Endothelial cell of umbilical vein (primary cell): ENCODE results near the gene RNF150. TPM values are rescaled to one million over a fixed set of nuclear protein-coding genes. Genes with fewer than 3 reads are reported as not detected.
"Not testable (repeated sequence)": the region's sequence is repeated elsewhere in the genome, so short reads cannot be mapped to it uniquely, and the experiment has no call there.

ENCODE experiments used
- BruUV-seq: library from RNA; stranded (reverse); fragments of 400-500 nt; replicated peaks from 2 replicates; lab custom pipeline; 2021; lab: Mats Ljungman, UMichigan
- CTCF ChIA-PET: fragments of 300-600, 350-600 bp; sonication (Branson Sonifier 250); formaldehyde crosslinking; loops from one replicate; lab custom pipeline; 2021; ENCODE audit warnings: antibody characterized with exemption, inconsistent platforms; lab: Charles Lee
- POLR2A ChIA-PET: fragments of 300-600, 350-600 bp; sonication (Branson Sonifier 250); formaldehyde crosslinking; loops from one replicate; lab custom pipeline; 2021; ENCODE audit warnings: antibody characterized with exemption, inconsistent platforms; lab: Charles Lee
- DNase-seq: peaks from one replicate; pipeline ENCODE4 v3.0.0-alpha.2; 2011; ENCODE audit warnings: low read depth, low spot score
- FAIRE-seq: peaks from 2 replicates; lab custom pipeline; 2011; peaks lifted over from hg19 to GRCh38; lab: Jason Lieb, UNC
- H2AFZ ChIP-seq: 2 replicates; pipeline ENCODE4 v1.6.0; 2012; ENCODE audit warnings: low read depth, low read length, control low read depth, inconsistent platforms
- H3K27ac ChIP-seq: 2 replicates; pipeline ENCODE4 v1.5.1; 2011; ENCODE audit warnings: low read depth, mild to moderate bottlenecking, control low read depth, low read length, moderate library complexity; ENCODE audit not compliant: insufficient read depth
- H3K27me3 ChIP-seq, 2 experiments: 2 replicates each; pipeline versions ENCODE4 v1.6.0 to v1.6.1; 2011; ENCODE audit warnings: low read length in 2 of 2, mixed read lengths in 1 of 2; ENCODE audit not compliant: control insufficient read depth in 2 of 2, insufficient read depth in 2 of 2
- H3K36me3 ChIP-seq, 2 experiments: 2 replicates in 1 of 2; 3 replicates in 1 of 2; pipeline ENCODE4 v1.5.1; 2011; ENCODE audit warnings: low read length in 2 of 2, mild to moderate bottlenecking in 1 of 2, moderate library complexity in 1 of 2; ENCODE audit not compliant: control insufficient read depth in 2 of 2, insufficient read depth in 2 of 2; ENCODE audit errors: extremely low read depth in 1 of 2
- H3K4me1 ChIP-seq: 3 replicates; pipeline ENCODE4 v1.5.1; 2011; ENCODE audit warnings: mild to moderate bottlenecking, low read length; ENCODE audit not compliant: control insufficient read depth, insufficient read depth; ENCODE audit errors: extremely low read depth
- H3K4me2 ChIP-seq: 2 replicates; pipeline ENCODE4 v1.6.1; 2011; ENCODE audit warnings: low read length, control low read depth, mixed read lengths; ENCODE audit not compliant: insufficient read depth
- H3K4me3 ChIP-seq, 3 experiments: fragments of 200-600 bp in 1 of 3; sonication (generic), shearing (Covaris generic) in 1 of 3; replicated peaks in 1 of 3; 2 replicates each; pipeline ENCODE4 v1.5.1; 2011 to 2016; ENCODE audit warnings: control low read depth in 3 of 3, low read length in 3 of 3, mild to moderate bottlenecking in 2 of 3, inconsistent platforms in 1 of 3, low read depth in 1 of 3, moderate library complexity in 1 of 3; ENCODE audit not compliant: insufficient read depth in 1 of 3
- H3K79me2 ChIP-seq: 2 replicates; pipeline ENCODE4 v1.6.0; 2012; ENCODE audit warnings: low read length, inconsistent platforms; ENCODE audit not compliant: control insufficient read depth, insufficient read depth
- H3K9ac ChIP-seq: replicated peaks from 2 replicates; pipeline ENCODE3; 2011; ENCODE audit warnings: low read length, control low read depth; ENCODE audit not compliant: insufficient read depth; ENCODE audit errors: extremely low read depth
- H3K9me1 ChIP-seq: replicated peaks from 3 replicates; pipeline ENCODE4 v1.6.0; 2011; ENCODE audit warnings: mild to moderate bottlenecking, low read length; ENCODE audit not compliant: control insufficient read depth, insufficient read depth; ENCODE audit errors: extremely low read depth
- H3K9me3 ChIP-seq: replicated peaks from 2 replicates; pipeline ENCODE4 v1.5.1; 2012; ENCODE audit warnings: low read length, inconsistent platforms; ENCODE audit not compliant: control insufficient read depth, insufficient read depth
- H4K20me1 ChIP-seq: replicated peaks from 2 replicates; pipeline ENCODE3; 2011; ENCODE audit warnings: mild to moderate bottlenecking, low read length; ENCODE audit not compliant: control insufficient read depth, insufficient read depth; ENCODE audit errors: extremely low read depth
- EZH2 ChIP-seq: IDR thresholded peaks from 2 replicates; pipeline ENCODE4 v1.6.1; 2012; ENCODE audit warnings: borderline replicate concordance, low read depth, mild to moderate bottlenecking, moderate library complexity, low read length, inconsistent platforms; ENCODE audit not compliant: severe bottlenecking
- FOS ChIP-seq: IDR thresholded peaks from 2 replicates; pipeline ENCODE4 v1.6.1; 2011; ENCODE audit warnings: mild to moderate bottlenecking, low read length, moderate library complexity, borderline replicate concordance; ENCODE audit not compliant: insufficient read depth
- GATA2 ChIP-seq: IDR thresholded peaks from 2 replicates; pipeline ENCODE4 v1.7.0; 2011; ENCODE audit warnings: low read depth, mild to moderate bottlenecking, moderate library complexity, mixed read lengths, low read length; ENCODE audit not compliant: insufficient read length, insufficient read depth
- JUN ChIP-seq: IDR thresholded peaks from 2 replicates; pipeline ENCODE4 v1.6.1; 2011; ENCODE audit warnings: borderline replicate concordance, low read depth; ENCODE audit not compliant: insufficient read length, insufficient read depth
- MYC ChIP-seq: IDR thresholded peaks from one replicate; pipeline ENCODE4 v1.6.1; 2011; ENCODE audit warnings: mild to moderate bottlenecking, low read depth, low read length
- POLR2A ChIP-seq: IDR thresholded peaks from 2 replicates; pipeline ENCODE4 v1.6.1; 2012; ENCODE audit warnings: low read depth, mild to moderate bottlenecking, control low read depth, low read length
- POLR2AphosphoS5 ChIP-seq: IDR thresholded peaks from 2 replicates; pipeline ENCODE4 v1.6.1; 2012; ENCODE audit warnings: low read depth, mild to moderate bottlenecking, control low read depth, low read length, moderate library complexity; ENCODE audit not compliant: insufficient read depth
- dilution Hi-C: fragments of 300-500 bp; cut with MboI; formaldehyde crosslinking; loops from one replicate; pipeline ENCODE4 v1.15.0; 2019; ENCODE audit warnings: low sequenced_read_pairs; ENCODE audit not compliant: extremely low pct_ligation_motif_present
- intact Hi-C: fragments of 100-400 bp; cut with micrococcal nuclease; formaldehyde crosslinking; loops from one replicate; pipeline ENCODE4 v1.10.0; 2022
- polyA plus RNA-seq, 4 experiments: library from polyadenylated mRNA; depleted of rRNA in 3 of 4; stranded (reverse) in 3 of 4; unstranded in 1 of 4; fragments of >200 nt; gene quantifications; 2 replicates each; pipeline versions ENCODE4 v1.2.1 to v1.2.3, GENCODE V29; 2011 to 2012; ENCODE audit warnings: missing spikeins in 1 of 4
- total RNA-seq: library from RNA; stranded (reverse); gene quantifications from 2 replicates; pipeline ENCODE4 v1.2.3, GENCODE V29; 2021
- TF ChIP-seq, protein P1 (sequence below), 2 donors: IDR thresholded peaks; 1 replicate in 1 of 2; 2 replicates in 1 of 2; pipeline ENCODE4 v1.5.1; 2011; ENCODE audit warnings: low read length in 2 of 2, mild to moderate bottlenecking in 2 of 2, moderate library complexity in 2 of 2, control low read depth in 1 of 2, inconsistent platforms in 1 of 2, low read depth in 1 of 2; ENCODE audit not compliant: insufficient read depth in 1 of 2; ENCODE audit errors: extremely low read depth in 1 of 2
- TF ChIP-seq, protein P2 (sequence below): IDR thresholded peaks from 2 replicates; pipeline ENCODE4 v1.6.1; 2011; ENCODE audit not compliant: insufficient read depth, insufficient read length

The RNF150 gene
- total and polyA plus RNA-seq, 2 donors (not counting 3 experiments of a cell fraction or from before 2014, with no cell fraction given), result 0.33 to 0.35 TPM

DNA sequence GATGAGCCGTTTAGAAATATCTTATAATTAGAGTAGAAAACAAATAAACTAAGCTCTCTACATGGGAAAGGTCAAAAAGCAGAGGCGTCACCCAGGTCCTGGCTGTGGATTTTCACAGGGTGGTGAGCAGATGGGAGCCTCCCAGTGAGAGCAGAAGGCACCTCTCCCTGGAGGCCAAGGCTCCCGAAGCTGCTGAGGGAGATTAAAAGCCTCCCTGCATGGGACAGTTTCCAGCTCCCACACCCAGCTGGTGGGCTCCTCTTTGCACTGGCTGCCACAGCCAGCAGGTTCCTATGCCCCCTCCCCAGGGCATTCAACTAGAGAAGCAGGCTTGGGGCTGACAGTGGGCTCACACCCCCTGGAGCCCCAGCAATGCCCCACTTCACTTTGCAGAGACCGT is 321.8 kb downstream of the RNF150 start:
- Histone ChIP-seq H3K27ac (no peak overlapping the region), H3K36me3 (no peaks in the 10 kb centered on the region), H3K79me2 (no peaks in the 10 kb centered on the region), H2AFZ (no peak overlapping the region), H3K9ac (no peak overlapping the region), H3K4me2 (no peak overlapping the region), H3K27me3 (peaks cover 6 to 10% of the 10 kb centered on the region in 2 experiments), H3K9me1 (no peaks in the 10 kb centered on the region), H3K9me3 (no peaks in the 10 kb centered on the region), H3K4me3 (no peak overlapping the region), H3K4me1 (no peaks in the 10 kb centered on the region), H4K20me1 (no peaks in the 10 kb centered on the region)
- BruUV-seq, result no TSS peak
- intact Hi-C loops (no loop called here), dilution Hi-C loops (no loop called here)
- ChIA-PET POLR2A (interaction anchor here (0.5 to 0.6 kb wide), 2 partner anchors 54 to 381 kb away, joined by 3 to 4 read pairs; no protein-coding TSS in a partner anchor), CTCF (no interaction called here)
- DNase-seq (no peak), FAIRE-seq (no peak)
- no peak for TF ChIP-seq POLR2AphosphoS5
- TF ChIP-seq, protein P1, sequence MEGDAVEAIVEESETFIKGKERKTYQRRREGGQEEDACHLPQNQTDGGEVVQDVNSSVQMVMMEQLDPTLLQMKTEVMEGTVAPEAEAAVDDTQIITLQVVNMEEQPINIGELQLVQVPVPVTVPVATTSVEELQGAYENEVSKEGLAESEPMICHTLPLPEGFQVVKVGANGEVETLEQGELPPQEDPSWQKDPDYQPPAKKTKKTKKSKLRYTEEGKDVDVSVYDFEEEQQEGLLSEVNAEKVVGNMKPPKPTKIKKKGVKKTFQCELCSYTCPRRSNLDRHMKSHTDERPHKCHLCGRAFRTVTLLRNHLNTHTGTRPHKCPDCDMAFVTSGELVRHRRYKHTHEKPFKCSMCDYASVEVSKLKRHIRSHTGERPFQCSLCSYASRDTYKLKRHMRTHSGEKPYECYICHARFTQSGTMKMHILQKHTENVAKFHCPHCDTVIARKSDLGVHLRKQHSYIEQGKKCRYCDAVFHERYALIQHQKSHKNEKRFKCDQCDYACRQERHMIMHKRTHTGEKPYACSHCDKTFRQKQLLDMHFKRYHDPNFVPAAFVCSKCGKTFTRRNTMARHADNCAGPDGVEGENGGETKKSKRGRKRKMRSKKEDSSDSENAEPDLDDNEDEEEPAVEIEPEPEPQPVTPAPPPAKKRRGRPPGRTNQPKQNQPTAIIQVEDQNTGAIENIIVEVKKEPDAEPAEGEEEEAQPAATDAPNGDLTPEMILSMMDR (IDR thresholded peaks at IDR 0.05; ENCODE audit: extremely low read depth in 1 of 2, insufficient read depth in 1 of 2, low read depth in 1 of 2, low read length in 2 of 2), result no peak
- TF ChIP-seq MYC, result no peak
- no peak for TF ChIP-seq POLR2A
- no peak for TF ChIP-seq EZH2
- no peak for TF ChIP-seq GATA2
- no peak for TF ChIP-seq JUN
- TF ChIP-seq FOS, result no peak
- TF ChIP-seq, protein P2, sequence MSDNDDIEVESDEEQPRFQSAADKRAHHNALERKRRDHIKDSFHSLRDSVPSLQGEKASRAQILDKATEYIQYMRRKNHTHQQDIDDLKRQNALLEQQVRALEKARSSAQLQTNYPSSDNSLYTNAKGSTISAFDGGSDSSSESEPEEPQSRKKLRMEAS, result no peak

DNA sequence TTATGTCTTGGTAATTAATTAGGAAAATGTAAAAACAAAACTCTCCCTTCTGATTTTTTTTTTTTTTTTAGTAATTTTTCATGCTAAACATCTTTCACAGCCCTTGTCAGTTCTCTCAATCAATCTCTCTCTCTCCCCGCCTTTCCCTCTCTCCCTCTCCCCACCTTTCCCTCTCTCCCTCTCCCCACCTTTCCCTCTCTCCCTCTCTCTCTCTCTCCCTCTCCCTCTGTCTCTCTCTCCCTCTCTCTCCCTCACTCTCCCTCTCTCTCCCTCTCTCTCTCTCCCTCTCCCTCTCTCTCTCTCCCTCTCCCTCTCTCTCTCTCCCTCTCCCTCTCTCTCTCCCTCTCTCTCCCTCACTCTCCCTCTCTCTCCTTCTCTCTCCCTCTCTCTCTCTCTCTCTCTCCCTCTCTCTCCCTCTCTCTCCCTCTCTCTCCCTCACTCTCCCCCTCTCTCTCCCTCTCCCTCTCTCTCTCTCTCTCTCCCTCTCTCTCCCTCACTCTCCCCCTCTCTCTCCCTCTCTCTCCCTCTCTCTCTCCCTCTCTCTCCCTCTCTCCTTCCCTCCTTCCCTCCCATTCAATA is 322.6 kb downstream of the RNF150 start:
- H3K27me3 ChIP-seq, FAIRE-seq, H3K9ac ChIP-seq, dilution Hi-C loops, H3K79me2 ChIP-seq, intact Hi-C loops, CTCF ChIA-PET, DNase-seq, H2AFZ ChIP-seq, H3K36me3 ChIP-seq, H3K27ac ChIP-seq, H3K4me2 ChIP-seq, H4K20me1 ChIP-seq, BruUV-seq, H3K9me1 ChIP-seq, H3K4me1 ChIP-seq, H3K4me3 ChIP-seq, H3K9me3 ChIP-seq: not testable (repeated sequence)
- POLR2A ChIA-PET, result interaction anchor here (0.5 kb wide), 1 partner anchor 54 kb away, joined by 4 read pairs; no protein-coding TSS in a partner anchor
